ENCODE data around the gene FLT3.

DNA sequence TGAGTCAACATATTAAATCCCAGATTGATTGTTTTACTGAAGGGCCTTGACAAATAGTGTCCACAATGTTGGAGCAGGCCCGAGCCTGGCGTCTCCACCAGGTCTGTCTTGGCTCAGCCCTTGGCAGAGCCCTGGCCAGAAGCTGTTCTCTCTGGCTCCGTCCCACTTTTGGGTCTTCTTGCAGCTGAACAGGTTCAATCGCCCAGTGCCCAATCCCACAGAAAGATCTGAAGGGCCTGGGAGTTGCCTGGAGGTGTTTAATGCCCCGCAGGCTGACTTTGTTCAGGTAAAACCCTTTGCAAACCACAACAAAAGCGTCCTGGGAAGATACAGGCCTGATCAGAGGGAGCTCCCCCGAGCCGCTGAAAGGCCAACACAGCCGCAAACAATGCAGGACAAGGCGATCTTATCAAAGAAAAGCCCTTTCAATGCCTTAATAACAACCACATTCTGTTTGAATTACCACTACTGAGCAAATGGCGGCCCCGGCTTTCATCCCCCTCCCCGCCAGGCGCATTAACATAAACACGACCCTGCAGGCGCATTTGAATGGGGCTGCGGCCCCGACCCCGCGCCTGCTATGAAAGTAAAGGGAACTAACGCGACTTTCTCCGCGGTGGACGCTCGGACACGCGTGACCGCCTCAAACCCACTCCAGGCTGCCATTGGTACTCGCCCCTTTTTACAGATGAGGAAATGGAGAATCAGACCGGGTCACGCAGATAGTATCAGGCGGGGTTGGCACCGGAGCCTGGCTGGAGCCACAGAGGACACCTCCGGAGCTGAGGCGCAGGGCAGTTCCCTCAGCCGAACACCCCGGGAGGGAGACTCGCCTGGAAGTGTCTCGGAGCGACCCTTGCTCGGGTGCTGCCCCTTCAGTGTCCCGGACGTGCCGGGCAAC, 134.4 kb downstream of the FLT3 start:
- TF ChIP-seq CTCF (IDR thresholded peaks at IDR 0.05; ENCODE audit: low read depth, low read length), result no peak
- no peak for TF ChIP-seq EZH2phosphoT487 (IDR thresholded peaks at IDR 0.05; ENCODE audit: low read depth)

All from OCI-LY3 (cell line).